CD4-positive, alpha-beta memory T cell (primary cell): Measurements from ENCODE around the gene ACOT7. TPM values are rescaled to one million over a fixed set of nuclear protein-coding genes. Genes with fewer than 3 reads are reported as not detected.
A peak's percentile ranks its signal among the peaks of the same experiment; 100 is the strongest.

Source experiments
- CTCF ChIA-PET: fragments of 350-600 bp; sonication (Branson Sonifier 250); formaldehyde crosslinking; loops from one replicate; lab custom pipeline; 2021; ENCODE audit warnings: inconsistent platforms; ENCODE audit not compliant: partially characterized antibody; lab: Charles Lee
- POLR2A ChIA-PET: fragments of 350-600 bp; sonication (Branson Sonifier 250); formaldehyde crosslinking; loops from one replicate; lab custom pipeline; 2021; ENCODE audit not compliant: partially characterized antibody; lab: Charles Lee
- DNase-seq, 5 donors: peaks; one replicate each; pipeline versions ENCODE4 v3.0.0 to v3.0.0-alpha.2; 2020 to 2022; ENCODE audit warnings: mixed read lengths in 1 of 5
- H3K27ac ChIP-seq: one replicate; pipeline ENCODE4 v1.7.0; 2013; ENCODE audit warnings: low read depth, low read length
- H3K27me3 ChIP-seq: 2 replicates; pipeline ENCODE4 v1.7.0; 2013; ENCODE audit warnings: mild to moderate bottlenecking, low read length, moderate library complexity; ENCODE audit not compliant: insufficient read depth
- H3K36me3 ChIP-seq: 2 replicates; pipeline ENCODE4 v1.7.0; 2013; ENCODE audit warnings: mild to moderate bottlenecking, low read length, moderate library complexity; ENCODE audit not compliant: insufficient read depth
- H3K4me1 ChIP-seq: 2 replicates; pipeline ENCODE4 v1.7.0; 2013; ENCODE audit warnings: mild to moderate bottlenecking, low read length, moderate library complexity; ENCODE audit not compliant: insufficient read depth
- H3K4me3 ChIP-seq, 2 donors: one replicate each; pipeline ENCODE4 v1.7.0; 2013; ENCODE audit warnings: low read length in 2 of 2, mild to moderate bottlenecking in 1 of 2
- H3K9me3 ChIP-seq, 2 donors: one replicate each; pipeline ENCODE4 v1.7.0; 2013; ENCODE audit warnings: low read length in 2 of 2, control low read depth in 1 of 2; ENCODE audit not compliant: control insufficient read depth in 1 of 2
- H3K27ac Mint-ChIP-seq, 7 donors: one replicate each; pipeline ENCODE4 v1.8.0; 2020 to 2021; ENCODE audit warnings: mixed read lengths in 7 of 7, mild to moderate bottlenecking in 6 of 7, inconsistent platforms in 3 of 7, moderate library complexity in 3 of 7
- H3K27me3 Mint-ChIP-seq, 2 donors: one replicate each; pipeline ENCODE4 v1.8.0; 2020 to 2021; ENCODE audit warnings: mixed read lengths in 2 of 2
- H3K36me3 Mint-ChIP-seq, 2 donors: one replicate each; pipeline ENCODE4 v1.8.0; 2020 to 2021; ENCODE audit warnings: mixed read lengths in 2 of 2, inconsistent platforms in 1 of 2, mild to moderate bottlenecking in 1 of 2
- H3K4me1 Mint-ChIP-seq, 4 donors: one replicate each; pipeline ENCODE4 v1.8.0; 2020 to 2021; ENCODE audit warnings: mixed read lengths in 4 of 4, mild to moderate bottlenecking in 1 of 4
- H3K4me3 Mint-ChIP-seq, 8 donors: one replicate each; pipeline ENCODE4 v1.8.0; 2020 to 2021; ENCODE audit warnings: mixed read lengths in 8 of 8, mild to moderate bottlenecking in 7 of 8, moderate library complexity in 6 of 8, inconsistent platforms in 3 of 8
- H3K9me3 Mint-ChIP-seq, 8 donors: one replicate each; pipeline ENCODE4 v1.8.0; 2020 to 2021; ENCODE audit warnings: mixed read lengths in 8 of 8, mild to moderate bottlenecking in 5 of 8, inconsistent platforms in 3 of 8, moderate library complexity in 1 of 8
- intact Hi-C: fragments of 100-400 bp; cut with micrococcal nuclease; formaldehyde crosslinking; loops from one replicate; pipeline ENCODE4 v1.15.1; 2023
- polyA plus RNA-seq, 2 donors: library from polyadenylated mRNA; unstranded; fragments of 300-500 nt; fragmentation: Illumina TruSeq; gene quantifications; one replicate each; pipeline ENCODE4 v1.2.3, GENCODE V29; 2021
- total RNA-seq, 2 experiments: library from RNA; stranded (reverse); gene quantifications; one replicate each; pipeline ENCODE4 v1.2.3, GENCODE V29; 2021

The ACOT7 gene
- total and polyA plus RNA-seq, 4 experiments from 2014 or later: 2.7 to 7.4 (median 4.8) TPM

DNA sequence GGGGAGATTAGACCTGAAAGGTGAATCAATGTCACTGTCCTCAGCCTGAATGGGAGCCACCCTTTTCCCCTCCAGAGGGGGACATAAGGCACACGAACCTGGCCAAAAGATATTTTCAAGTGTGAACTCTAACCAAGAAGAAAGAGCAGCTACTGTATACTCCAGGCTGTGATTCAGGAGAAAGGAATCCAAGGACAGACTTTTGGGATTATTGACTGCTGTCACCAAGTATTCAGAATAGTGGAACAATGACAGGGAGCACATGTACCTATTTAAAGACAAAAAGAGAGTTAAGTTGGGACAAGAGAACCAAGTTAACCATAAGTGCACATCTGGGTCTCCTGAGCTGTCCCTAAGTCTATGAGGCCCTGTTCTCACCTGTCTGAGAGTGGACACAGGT lies 160.2 kb downstream of the ACOT7 start:
- Histone ChIP-seq H3K27me3 (no peaks in the 10 kb centered on the region), H3K27ac (no peak overlapping the region), H3K4me1 (peaks cover 11% of the 10 kb centered on the region), H3K36me3 (peaks cover 8% of the 10 kb centered on the region), H3K9me3 (no peaks in the 10 kb centered on the region), H3K4me3 (no peak overlapping the region)
- H3K27ac Mint-ChIP-seq: peak overlapping the region in 1 of 7 donors; percentile 27
- peaks cover 24% of the 10 kb centered on the region in 2 donors for H3K36me3 Mint-ChIP-seq
- H3K9me3 Mint-ChIP-seq: peaks cover 0 to 3% (median 0%) of the 10 kb centered on the region in 8 donors
- ChIA-PET POLR2A (no interaction called here), CTCF (interaction anchor here (0.8 to 1.6 kb wide), 2 partner anchors 11 to 13 kb away, joined by 3 to 4 read pairs; no protein-coding TSS in a partner anchor)
- no peaks in the 10 kb centered on the region for H3K27me3 Mint-ChIP-seq
- intact Hi-C loops: no loop called here
- DNase-seq: no peak
- peak overlapping the region in 3 of 8 donors; percentile 32 to 49 (median 42) for H3K4me3 Mint-ChIP-seq
- H3K4me1 Mint-ChIP-seq: peaks cover 6 to 16% (median 12%) of the 10 kb centered on the region in 4 donors

DNA sequence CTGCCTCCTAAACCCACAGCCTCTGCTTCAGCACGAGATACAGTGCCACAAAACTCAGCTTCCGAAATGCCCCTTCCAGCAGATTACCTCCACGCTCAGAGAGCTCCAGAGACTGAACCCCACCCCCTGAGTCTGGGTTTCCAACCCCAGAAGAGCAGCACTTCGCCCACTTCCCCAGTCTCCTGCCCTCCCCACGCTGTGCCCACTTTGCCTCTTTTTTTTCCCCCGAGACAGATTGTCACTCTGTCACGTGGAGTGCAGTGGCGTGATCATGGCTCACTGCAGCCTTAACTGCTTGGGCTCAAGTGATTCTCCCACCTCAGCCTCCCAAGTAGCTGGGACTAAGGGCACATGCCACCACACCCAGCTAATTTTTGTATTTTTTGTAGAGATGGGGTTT lies 167.9 kb downstream of the ACOT7 start:
- no peak overlapping the region for H3K4me3 Mint-ChIP-seq
- peaks cover 0 to 1% (median 0%) of the 10 kb centered on the region in 8 donors for H3K9me3 Mint-ChIP-seq
- H3K4me1 Mint-ChIP-seq: peaks cover 0 to 5% (median 2%) of the 10 kb centered on the region in 4 donors
- ChIA-PET CTCF (interaction anchor here (0.6 kb wide), 1 partner anchor 50 kb away, joined by 5 read pairs; no protein-coding TSS in a partner anchor), POLR2A (no interaction called here)
- peaks cover 36 to 53% of the 10 kb centered on the region in 2 donors for H3K36me3 Mint-ChIP-seq
- no peak overlapping the region for H3K27ac Mint-ChIP-seq
- Histone ChIP-seq H3K4me1 (no peaks in the 10 kb centered on the region), H3K27ac (no peak overlapping the region), H3K4me3 (no peak overlapping the region), H3K27me3 (no peaks in the 10 kb centered on the region), H3K9me3 (no peaks in the 10 kb centered on the region), H3K36me3 (peaks cover 30% of the 10 kb centered on the region)
- DNase-seq: no peak
- intact Hi-C loops: no loop called here
- H3K27me3 Mint-ChIP-seq: no peaks in the 10 kb centered on the region

DNA sequence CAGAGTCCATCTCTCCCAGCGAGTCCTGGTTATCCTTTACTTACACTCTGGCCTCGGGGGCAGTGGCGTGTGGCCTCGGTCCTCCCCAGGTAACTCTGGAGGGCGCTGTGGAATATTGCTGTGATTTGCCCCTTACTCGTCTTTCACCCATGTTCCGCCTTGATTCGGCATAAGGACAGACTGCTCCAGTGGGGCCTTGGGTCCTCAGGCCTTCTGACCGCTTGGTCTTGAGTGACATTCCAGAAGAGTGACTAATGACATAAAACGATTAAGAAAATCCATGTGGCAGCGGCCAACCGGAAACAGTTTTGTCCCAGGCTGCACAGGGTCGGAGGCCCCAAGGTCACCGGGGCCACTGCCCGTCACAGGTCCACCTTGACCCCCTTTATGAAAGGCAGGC lies 168.8 kb downstream of the ACOT7 start:
- Mint-ChIP-seq H3K27ac (no peak overlapping the region), H3K27me3 (no peaks in the 10 kb centered on the region), H3K4me1 (peaks cover 0 to 5% (median 2%) of the 10 kb centered on the region in 4 donors), H3K36me3 (peaks cover 35 to 52% of the 10 kb centered on the region in 2 donors), H3K9me3 (peaks cover 0 to 1% (median 0%) of the 10 kb centered on the region in 8 donors), H3K4me3 (no peak overlapping the region)
- POLR2A ChIA-PET: no interaction called here
- no peaks in the 10 kb centered on the region for H3K27me3 ChIP-seq
- H3K4me1 ChIP-seq: no peaks in the 10 kb centered on the region
- no peak overlapping the region for H3K4me3 ChIP-seq
- CTCF ChIA-PET: no interaction called here
- no peak overlapping the region for H3K27ac ChIP-seq
- no peak for DNase-seq
- no peaks in the 10 kb centered on the region for H3K9me3 ChIP-seq
- intact Hi-C loops: no loop called here
- peaks cover 30% of the 10 kb centered on the region for H3K36me3 ChIP-seq

DNA sequence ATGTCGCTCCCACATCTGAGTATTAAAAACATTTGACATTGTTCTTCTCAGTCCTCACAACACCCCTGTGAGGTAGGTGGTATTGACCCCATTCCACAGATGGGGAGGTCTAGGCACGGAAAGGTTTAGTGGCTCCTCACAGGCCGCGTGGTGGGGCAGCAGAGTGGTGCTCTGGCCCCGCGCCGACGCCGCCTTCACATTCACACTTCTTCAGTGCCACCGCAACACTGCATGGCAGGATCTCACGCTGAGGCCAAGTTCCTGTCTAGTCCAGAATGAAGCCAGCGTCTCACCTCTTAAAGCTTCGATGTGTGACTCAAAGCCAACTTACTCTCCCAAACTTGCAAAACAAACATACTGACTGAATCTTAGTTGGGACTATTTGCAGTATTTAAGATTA lies 169.9 kb downstream of the ACOT7 start:
- H3K27me3 Mint-ChIP-seq: no peaks in the 10 kb centered on the region
- no peaks in the 10 kb centered on the region for H3K4me1 ChIP-seq
- H3K36me3 ChIP-seq: peaks cover 30% of the 10 kb centered on the region
- peaks cover 0 to 1% (median 0%) of the 10 kb centered on the region in 8 donors for H3K9me3 Mint-ChIP-seq
- no peaks in the 10 kb centered on the region for H3K9me3 ChIP-seq
- POLR2A ChIA-PET: no interaction called here
- peaks cover 0 to 5% (median 2%) of the 10 kb centered on the region in 4 donors for H3K4me1 Mint-ChIP-seq
- no peak for DNase-seq
- H3K27ac ChIP-seq: no peak overlapping the region
- H3K4me3 ChIP-seq: no peak overlapping the region
- H3K27me3 ChIP-seq: no peaks in the 10 kb centered on the region
- CTCF ChIA-PET: interaction anchor here (1.2 kb wide), 1 partner anchor 43 kb away, joined by 3 read pairs; no protein-coding TSS in a partner anchor
- intact Hi-C loops: no loop called here
- peaks cover 33 to 52% of the 10 kb centered on the region in 2 donors for H3K36me3 Mint-ChIP-seq
- no peak overlapping the region for H3K27ac Mint-ChIP-seq
- no peak overlapping the region for H3K4me3 Mint-ChIP-seq

DNA sequence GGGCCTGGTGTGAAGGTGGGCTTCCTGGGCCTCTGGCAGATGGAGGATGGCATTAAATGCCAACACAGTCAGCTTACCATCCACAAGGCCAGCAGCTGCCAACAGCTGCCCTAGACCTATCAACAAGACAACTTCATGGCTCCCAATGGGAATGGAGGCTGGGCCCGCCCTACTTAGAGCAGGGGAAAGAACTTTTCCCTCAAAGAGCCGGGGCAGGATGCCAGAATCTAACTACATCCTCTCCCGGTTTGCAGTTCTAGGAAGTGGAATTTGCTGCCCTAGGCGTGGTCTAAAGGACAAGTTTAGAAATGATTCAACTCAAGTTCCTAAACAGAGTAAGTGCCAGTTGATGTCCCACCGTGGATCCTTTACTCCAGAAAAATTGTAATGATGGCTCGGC lies 170.9 kb downstream of the ACOT7 start:
- CTCF ChIA-PET: no interaction called here
- Histone ChIP-seq H3K27me3 (no peaks in the 10 kb centered on the region), H3K9me3 (no peaks in the 10 kb centered on the region), H3K4me3 (no peak overlapping the region), H3K27ac (no peak overlapping the region), H3K36me3 (peaks cover 30% of the 10 kb centered on the region), H3K4me1 (no peaks in the 10 kb centered on the region)
- POLR2A ChIA-PET: no interaction called here
- H3K27me3 Mint-ChIP-seq: no peaks in the 10 kb centered on the region
- no peak overlapping the region for H3K27ac Mint-ChIP-seq
- intact Hi-C loops: no loop called here
- H3K9me3 Mint-ChIP-seq: peaks cover 0 to 1% (median 0%) of the 10 kb centered on the region in 8 donors
- peaks cover 33 to 52% of the 10 kb centered on the region in 2 donors for H3K36me3 Mint-ChIP-seq
- DNase-seq: no peak
- H3K4me1 Mint-ChIP-seq: peaks cover 0 to 5% (median 2%) of the 10 kb centered on the region in 4 donors
- H3K4me3 Mint-ChIP-seq: no peak overlapping the region

DNA sequence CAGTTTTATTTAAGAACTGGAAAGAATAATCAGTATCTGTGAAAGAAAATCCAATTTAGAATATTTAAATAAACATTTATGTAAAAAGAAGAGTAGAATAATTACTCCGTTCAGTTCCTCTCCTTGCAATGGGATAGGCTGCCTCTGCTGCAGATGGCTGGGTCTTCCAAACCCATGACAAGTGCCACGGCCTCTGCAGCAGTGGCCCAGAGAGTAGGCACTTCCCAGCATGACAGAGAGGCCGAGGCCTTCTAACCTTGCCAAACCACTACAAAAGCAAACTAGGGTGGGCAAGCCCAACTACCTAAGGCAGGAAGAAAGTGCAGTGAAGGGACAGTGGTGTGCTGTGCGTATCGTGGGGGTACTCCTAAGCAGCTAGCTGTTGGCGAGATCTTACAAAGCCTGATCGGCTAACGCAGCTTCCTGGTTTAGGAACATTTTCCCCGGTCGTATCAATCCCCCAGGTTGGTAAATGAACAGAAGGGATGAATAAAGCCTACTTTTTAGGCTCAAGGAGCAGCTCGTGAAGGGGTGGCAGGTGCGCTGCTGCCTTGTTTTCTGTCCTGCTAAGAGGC lies 172.3 kb downstream of the ACOT7 start:
- Mint-ChIP-seq H3K27ac (peak overlapping the region in 1 of 7 donors; percentile 53), H3K9me3 (peaks cover 0 to 1% (median 0%) of the 10 kb centered on the region in 8 donors), H3K4me1 (peaks cover 0 to 2% (median under 1%) of the 10 kb centered on the region in 4 donors), H3K4me3 (no peak overlapping the region), H3K27me3 (no peaks in the 10 kb centered on the region), H3K36me3 (peaks cover 24 to 41% of the 10 kb centered on the region in 2 donors)
- Histone ChIP-seq H3K36me3 (peaks cover 30% of the 10 kb centered on the region), H3K4me3 (no peak overlapping the region), H3K27ac (no peak overlapping the region), H3K9me3 (no peaks in the 10 kb centered on the region), H3K27me3 (no peaks in the 10 kb centered on the region), H3K4me1 (no peaks in the 10 kb centered on the region)
- ChIA-PET POLR2A (no interaction called here), CTCF (interaction anchor here (1.8 kb wide), 1 partner anchor 17 kb away, joined by 5 read pairs; no protein-coding TSS in a partner anchor)
- intact Hi-C loops: no loop called here
- no peak for DNase-seq

DNA sequence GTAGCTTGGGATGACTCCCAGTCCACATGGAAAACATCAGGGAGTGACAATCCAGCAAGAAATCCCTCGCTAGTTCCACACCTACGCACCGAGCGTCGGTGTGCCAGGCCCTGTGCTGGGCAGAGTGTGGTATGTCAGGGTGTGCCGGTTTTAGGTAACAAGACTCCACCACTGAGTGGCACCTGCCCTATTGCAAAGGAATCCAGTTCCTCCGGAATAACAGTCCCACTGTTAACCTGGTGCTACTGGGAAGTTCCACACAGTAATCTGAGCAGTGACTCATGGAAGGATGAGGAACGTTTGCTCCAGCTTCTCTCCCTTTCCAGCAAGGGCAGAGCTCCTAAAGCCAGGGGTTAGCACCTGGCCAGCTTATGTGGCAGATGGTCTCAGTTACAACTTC lies 173.3 kb downstream of the ACOT7 start:
- DNase-seq: no peak
- ChIA-PET POLR2A (no interaction called here), CTCF (interaction anchor here (0.8 to 1.8 kb wide), 3 partner anchors 12 to 27 kb away, joined by 3 to 5 read pairs (median 3); no protein-coding TSS in a partner anchor)
- intact Hi-C loops: no loop called here
- H3K9me3 ChIP-seq: no peaks in the 10 kb centered on the region
- Mint-ChIP-seq H3K4me1 (peaks cover 0 to 4% (median 3%) of the 10 kb centered on the region in 4 donors), H3K9me3 (peaks cover 0 to 1% (median 0%) of the 10 kb centered on the region in 8 donors), H3K36me3 (peaks cover 16 to 30% of the 10 kb centered on the region in 2 donors), H3K27ac (no peak overlapping the region), H3K27me3 (no peaks in the 10 kb centered on the region), H3K4me3 (no peak overlapping the region)
- peaks cover 25% of the 10 kb centered on the region for H3K36me3 ChIP-seq
- no peaks in the 10 kb centered on the region for H3K4me1 ChIP-seq
- H3K27me3 ChIP-seq: no peaks in the 10 kb centered on the region
- no peak overlapping the region for H3K27ac ChIP-seq
- H3K4me3 ChIP-seq: no peak overlapping the region
